ENCODE results near the gene PEX11G. TPM values are rescaled to one million over a fixed set of nuclear protein-coding genes. Genes with fewer than 3 reads are reported as not detected.

The PEX11G gene
- total RNA-seq, 1 experiment from 2014 or later: 3.9 TPM

DNA sequence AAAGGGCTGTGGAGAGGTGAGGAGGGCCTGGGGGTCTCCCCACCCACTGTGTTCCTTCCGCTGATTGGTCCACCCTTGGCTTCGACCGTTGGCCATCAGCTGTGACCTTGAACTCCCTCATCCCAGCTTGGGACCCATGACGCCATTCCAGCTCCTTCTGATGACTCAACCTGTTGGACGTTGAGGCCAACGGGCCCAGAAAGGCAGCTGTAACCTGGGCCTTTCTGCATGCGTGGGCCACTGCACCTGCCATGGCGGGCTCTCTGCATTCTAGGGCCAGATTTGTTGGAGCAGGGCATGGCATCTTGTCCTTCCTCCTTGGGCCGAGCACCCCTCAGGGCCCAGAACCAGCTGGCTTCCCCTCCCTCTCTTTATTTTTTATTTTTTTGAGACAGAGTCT, 30.2 kb downstream of the PEX11G start:
- H3K36me3 Mint-ChIP-seq (ENCODE audit: insufficient read depth, unreplicated experiment): peaks cover 86% of the 10 kb centered on the region

DNA sequence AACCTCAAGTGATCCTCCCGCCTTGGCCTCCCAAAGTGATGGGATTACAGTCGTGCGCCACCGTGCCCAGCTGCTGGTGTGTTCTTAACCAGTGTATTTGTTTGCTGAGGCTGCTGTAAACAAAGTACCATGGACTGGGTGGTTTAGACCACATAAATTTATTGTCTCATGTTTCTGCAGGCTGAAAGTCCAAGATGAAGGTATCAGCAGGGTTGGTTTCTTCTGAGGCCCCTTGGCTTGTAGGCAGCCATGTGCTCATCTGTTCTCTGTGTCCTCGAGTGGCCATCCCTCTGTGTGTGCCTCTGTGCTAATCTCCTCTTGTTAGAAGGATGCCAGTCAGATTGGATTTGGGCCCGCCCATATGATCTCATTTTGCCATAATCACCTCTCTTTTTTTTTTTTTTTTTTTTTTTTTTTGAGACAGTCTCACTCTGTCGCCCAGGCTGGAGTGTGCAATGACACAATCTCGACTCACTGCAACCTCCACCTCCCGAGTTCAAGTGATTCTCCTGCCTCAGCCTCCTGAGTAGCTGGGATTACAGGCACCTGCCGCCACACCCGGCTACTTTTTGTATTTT, 31.8 kb downstream of the PEX11G start:
- intact Hi-C loops (cut with micrococcal nuclease; ENCODE audit: unreplicated experiment): no loop called here
- DNase-seq: no peak
- CTCF ChIA-PET: no interaction called here
- TF ChIP-seq, protein P1, sequence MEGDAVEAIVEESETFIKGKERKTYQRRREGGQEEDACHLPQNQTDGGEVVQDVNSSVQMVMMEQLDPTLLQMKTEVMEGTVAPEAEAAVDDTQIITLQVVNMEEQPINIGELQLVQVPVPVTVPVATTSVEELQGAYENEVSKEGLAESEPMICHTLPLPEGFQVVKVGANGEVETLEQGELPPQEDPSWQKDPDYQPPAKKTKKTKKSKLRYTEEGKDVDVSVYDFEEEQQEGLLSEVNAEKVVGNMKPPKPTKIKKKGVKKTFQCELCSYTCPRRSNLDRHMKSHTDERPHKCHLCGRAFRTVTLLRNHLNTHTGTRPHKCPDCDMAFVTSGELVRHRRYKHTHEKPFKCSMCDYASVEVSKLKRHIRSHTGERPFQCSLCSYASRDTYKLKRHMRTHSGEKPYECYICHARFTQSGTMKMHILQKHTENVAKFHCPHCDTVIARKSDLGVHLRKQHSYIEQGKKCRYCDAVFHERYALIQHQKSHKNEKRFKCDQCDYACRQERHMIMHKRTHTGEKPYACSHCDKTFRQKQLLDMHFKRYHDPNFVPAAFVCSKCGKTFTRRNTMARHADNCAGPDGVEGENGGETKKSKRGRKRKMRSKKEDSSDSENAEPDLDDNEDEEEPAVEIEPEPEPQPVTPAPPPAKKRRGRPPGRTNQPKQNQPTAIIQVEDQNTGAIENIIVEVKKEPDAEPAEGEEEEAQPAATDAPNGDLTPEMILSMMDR (IDR thresholded peaks at IDR 0.05; ENCODE audit: insufficient read depth in 1 of 2, low read depth in 1 of 2, low read length in 1 of 2, severe bottlenecking in 1 of 2, unreplicated experiment in 1 of 2): no peak
- H3K9me3 Mint-ChIP-seq (ENCODE audit: unreplicated experiment): peaks cover 11% of the 10 kb centered on the region
- H3K4me1 Mint-ChIP-seq (ENCODE audit: low read depth, unreplicated experiment): no peaks in the 10 kb centered on the region
- H3K36me3 Mint-ChIP-seq (ENCODE audit: insufficient read depth, unreplicated experiment): peaks cover 85% of the 10 kb centered on the region
- Histone ChIP-seq H3K4me3 (ENCODE audit: low read depth, low read length) (no peak overlapping the region), H3K4me1 (no peaks in the 10 kb centered on the region), H3K36me3 (ENCODE audit: control insufficient read depth, insufficient read depth, low read length) (peaks cover 7% of the 10 kb centered on the region), H3K27me3 (replicated peaks; ENCODE audit: control insufficient read depth, insufficient read depth, low read length) (no peaks in the 10 kb centered on the region), H3K9me3 (no peaks in the 10 kb centered on the region)
- no TSS peak for BruUV-seq (replicated peaks)
- H3K4me3 Mint-ChIP-seq (ENCODE audit: unreplicated experiment): no peak overlapping the region
- no peaks in the 10 kb centered on the region for H3K27me3 Mint-ChIP-seq (ENCODE audit: insufficient read depth, unreplicated experiment)
- POLR2A ChIA-PET: interaction anchor here (0.7 kb wide), 1 partner anchor 29 kb away, joined by 10 read pairs; no protein-coding TSS in a partner anchor
- H3K27ac Mint-ChIP-seq (ENCODE audit: unreplicated experiment): no peak overlapping the region

More for the DNA sequence above, 30.2 kb downstream of the PEX11G start:
- Mint-ChIP-seq H3K27ac (ENCODE audit: unreplicated experiment) (no peak overlapping the region), H3K27me3 (ENCODE audit: insufficient read depth, unreplicated experiment) (no peaks in the 10 kb centered on the region), H3K4me3 (ENCODE audit: unreplicated experiment) (no peak overlapping the region), H3K9me3 (ENCODE audit: unreplicated experiment) (peaks cover 11% of the 10 kb centered on the region), H3K4me1 (ENCODE audit: low read depth, unreplicated experiment) (no peaks in the 10 kb centered on the region)
- Histone ChIP-seq H3K4me3 (ENCODE audit: low read depth, low read length) (no peak overlapping the region), H3K9me3 (no peaks in the 10 kb centered on the region), H3K27me3 (replicated peaks; ENCODE audit: control insufficient read depth, insufficient read depth, low read length) (no peaks in the 10 kb centered on the region), H3K36me3 (ENCODE audit: control insufficient read depth, insufficient read depth, low read length) (peaks cover 2% of the 10 kb centered on the region), H3K4me1 (no peaks in the 10 kb centered on the region)
- TF ChIP-seq, protein P1 (IDR thresholded peaks at IDR 0.05; ENCODE audit: insufficient read depth in 1 of 2, low read depth in 1 of 2, low read length in 1 of 2, severe bottlenecking in 1 of 2, unreplicated experiment in 1 of 2): no peak
- ChIA-PET POLR2A (no interaction called here), CTCF (no interaction called here)
- no peak for DNase-seq
- no TSS peak for BruUV-seq (replicated peaks)
- intact Hi-C loops (cut with micrococcal nuclease; ENCODE audit: unreplicated experiment): no loop called here

DNA sequence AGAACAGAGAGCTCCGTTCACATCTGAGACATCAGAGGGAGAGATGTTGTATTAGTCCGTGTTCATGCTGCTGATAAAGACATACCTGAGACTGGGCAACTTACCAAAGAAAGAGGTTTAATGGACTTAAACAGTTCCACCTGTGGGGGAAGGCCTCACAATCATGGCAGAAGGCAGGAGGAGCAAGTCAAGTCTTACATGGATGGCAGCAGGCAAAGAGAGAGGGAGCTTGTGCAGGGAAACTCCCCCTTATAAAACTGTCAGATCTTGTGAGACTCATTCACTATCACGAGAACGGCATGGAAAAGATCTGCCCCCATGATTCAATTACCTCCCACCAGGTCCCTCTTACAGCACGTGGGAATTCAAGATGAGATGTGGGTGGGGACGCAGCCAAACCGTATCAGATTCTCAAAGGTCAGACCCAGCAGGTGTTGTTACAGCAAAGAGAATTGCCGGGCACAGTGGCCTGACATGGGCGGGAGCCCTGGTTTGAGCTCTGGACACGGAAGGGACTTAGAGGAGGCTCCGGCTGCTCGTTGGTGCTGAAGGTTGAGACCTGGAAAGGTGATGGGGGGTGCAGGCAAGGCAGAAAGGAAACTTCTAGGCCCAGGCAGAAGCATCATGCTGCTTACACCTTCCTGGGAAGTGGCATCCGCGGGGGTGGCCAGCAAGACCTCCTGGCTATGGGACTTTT, 33.1 kb downstream of the PEX11G start:
- Mint-ChIP-seq H3K27ac (ENCODE audit: unreplicated experiment) (no peak overlapping the region), H3K9me3 (ENCODE audit: unreplicated experiment) (peaks cover 17% of the 10 kb centered on the region), H3K4me1 (ENCODE audit: low read depth, unreplicated experiment) (no peaks in the 10 kb centered on the region), H3K4me3 (ENCODE audit: unreplicated experiment) (no peak overlapping the region), H3K36me3 (ENCODE audit: insufficient read depth, unreplicated experiment) (peaks cover 81% of the 10 kb centered on the region), H3K27me3 (ENCODE audit: insufficient read depth, unreplicated experiment) (no peaks in the 10 kb centered on the region)
- BruUV-seq (replicated peaks): no TSS peak
- Histone ChIP-seq H3K36me3 (ENCODE audit: control insufficient read depth, insufficient read depth, low read length) (peaks cover 8% of the 10 kb centered on the region), H3K4me3 (ENCODE audit: low read depth, low read length) (no peak overlapping the region), H3K27me3 (replicated peaks; ENCODE audit: control insufficient read depth, insufficient read depth, low read length) (no peaks in the 10 kb centered on the region), H3K4me1 (no peaks in the 10 kb centered on the region), H3K9me3 (no peaks in the 10 kb centered on the region)
- intact Hi-C loops (cut with micrococcal nuclease; ENCODE audit: unreplicated experiment): no loop called here
- TF ChIP-seq, protein P1 (IDR thresholded peaks at IDR 0.05; ENCODE audit: insufficient read depth in 1 of 2, low read depth in 1 of 2, low read length in 1 of 2, severe bottlenecking in 1 of 2, unreplicated experiment in 1 of 2): no peak
- ChIA-PET CTCF (no interaction called here), POLR2A (no interaction called here)
- DNase-seq: no peak

Data from Caco-2 (cell line).